ENCODE data around the gene PSMA1.
A peak's percentile ranks its signal among the peaks of the same experiment; 100 is the strongest.
"Not testable (repeated sequence)": the region's sequence is repeated elsewhere in the genome, so short reads cannot be mapped to it uniquely, and the experiment has no call there.

Gene PSMA1

DNA sequence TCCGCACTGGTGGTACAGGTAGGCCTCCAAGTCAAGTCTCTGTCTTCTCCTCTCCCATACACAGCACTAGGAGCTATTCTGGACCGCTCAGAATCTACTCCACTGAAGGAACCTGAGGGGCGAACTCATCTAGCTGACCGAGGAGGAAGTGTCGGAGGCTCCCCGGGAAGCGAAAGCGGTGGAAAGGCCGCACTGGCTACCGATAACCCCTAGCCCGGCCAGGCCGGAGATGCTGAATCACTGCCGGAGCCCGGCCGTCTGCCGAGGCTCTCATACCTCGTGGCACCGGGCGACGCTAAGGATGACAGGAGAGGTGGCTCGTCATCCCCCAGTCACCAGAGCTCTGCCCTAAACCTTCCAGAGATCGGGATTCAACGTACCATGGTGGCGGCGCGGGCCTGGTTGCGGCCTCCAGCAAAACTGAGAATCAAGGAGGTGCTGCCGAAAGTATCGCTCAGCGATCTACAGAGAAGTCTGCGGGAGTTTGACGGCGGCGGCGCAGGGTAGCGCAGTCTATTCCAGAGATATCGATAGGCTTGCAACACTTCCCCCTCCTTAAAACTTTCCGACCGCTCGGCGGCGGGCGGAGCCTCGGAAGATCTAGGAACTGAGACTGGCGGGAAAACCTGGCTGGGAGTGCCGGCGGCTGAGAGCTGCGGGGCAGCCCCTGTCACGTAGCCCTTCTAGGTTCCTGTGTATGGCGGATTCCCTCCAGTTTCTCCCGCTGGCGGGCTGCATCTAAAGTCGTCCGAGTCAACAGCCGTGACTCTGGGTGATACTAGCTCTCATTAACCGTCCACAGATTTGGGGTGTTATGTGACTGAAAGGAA is at the start of gene PSMA1:
TSS of gene PSMA1 (minus strand) at position 470 of the 830 bp plus-strand sequence. CDS start at position 383, 87 bp downstream.
- no peaks in the 10 kb centered on the region for H3K27me3 ChIP-seq (ENCODE audit: control insufficient read depth, insufficient read depth, low read length)
- no peaks in the 10 kb centered on the region for H3K4me1 ChIP-seq (ENCODE audit: control insufficient read depth, insufficient read depth, low read length)
- H3K9me3 ChIP-seq (ENCODE audit: control insufficient read depth, insufficient read depth, low read length), result no peaks in the 10 kb centered on the region
- no peaks in the 10 kb centered on the region for H3K36me3 ChIP-seq (ENCODE audit: control insufficient read depth, insufficient read depth, low read length)
- H3K9ac ChIP-seq (ENCODE audit: low read depth, low read length), result peak within 1 kb of the TSS; percentile 96
- peak within 1 kb of the TSS; percentile 96 for H3K4me3 ChIP-seq (ENCODE audit: low read depth, low read length)

DNA sequence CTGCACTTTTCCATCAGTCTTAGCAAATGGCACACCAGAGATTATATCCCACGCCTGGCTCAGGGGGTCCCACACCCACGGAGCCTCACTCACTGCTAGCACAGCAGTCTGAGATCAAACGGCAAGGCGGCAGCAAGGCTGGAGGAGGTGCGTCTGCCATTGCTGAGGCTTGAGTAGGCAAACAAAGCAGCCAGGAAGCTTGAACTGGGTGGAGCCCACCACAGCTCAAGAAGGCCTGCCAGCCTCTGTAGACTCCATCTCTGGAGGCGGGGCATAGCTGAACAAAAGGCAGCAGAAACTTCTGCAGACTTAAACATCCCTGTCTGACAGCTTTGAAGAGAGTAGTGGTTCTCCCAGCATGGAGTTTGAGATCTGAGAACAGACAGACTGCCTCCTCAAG is 49.3 kb upstream of the PSMA1 start:
- H3K4me3 ChIP-seq (ENCODE audit: low read depth, low read length); H3K9ac ChIP-seq (ENCODE audit: low read depth, low read length): not testable (repeated sequence)

DNA sequence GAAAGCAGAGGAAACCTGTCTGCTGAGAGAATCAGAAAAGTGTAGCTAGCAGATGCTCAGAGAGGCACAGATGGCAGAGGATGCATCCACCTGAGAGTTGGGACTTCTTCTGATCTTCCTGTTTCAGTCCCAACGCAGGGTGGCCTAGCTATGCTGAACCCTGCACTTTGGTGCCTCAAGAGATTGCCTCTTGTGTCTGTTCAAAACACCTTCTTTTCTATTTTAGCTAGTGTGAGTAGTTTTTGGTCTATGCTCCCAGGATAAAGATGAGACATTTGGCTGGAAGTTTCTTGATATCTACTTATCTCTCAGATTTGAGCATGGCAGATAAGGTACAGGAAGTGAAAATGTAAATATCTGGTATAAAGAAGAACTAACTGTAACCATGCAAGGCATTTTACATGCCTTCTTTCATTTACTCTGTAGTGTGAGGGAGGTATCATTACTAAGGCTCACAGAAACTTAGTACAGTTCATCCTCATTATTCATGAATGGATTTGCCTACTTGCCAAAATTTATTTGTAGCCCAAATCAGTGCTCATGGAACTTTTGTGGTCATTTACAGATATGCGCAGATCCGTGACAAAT is 47.0 kb upstream of the PSMA1 start:
- no peaks in the 10 kb centered on the region for H3K36me3 ChIP-seq (ENCODE audit: control insufficient read depth, insufficient read depth, low read length)
- H3K4me3 ChIP-seq (ENCODE audit: low read depth, low read length), result no peak overlapping the region
- H3K27me3 ChIP-seq (ENCODE audit: control insufficient read depth, insufficient read depth, low read length), result no peaks in the 10 kb centered on the region
- no peaks in the 10 kb centered on the region for H3K4me1 ChIP-seq (ENCODE audit: control insufficient read depth, insufficient read depth, low read length)
- no peak overlapping the region for H3K9ac ChIP-seq (ENCODE audit: low read depth, low read length)
- peaks cover 6% of the 10 kb centered on the region for H3K9me3 ChIP-seq (ENCODE audit: control insufficient read depth, insufficient read depth, low read length)

More for the DNA sequence above, 49.3 kb upstream of the PSMA1 start:
- not testable (repeated sequence) for H3K36me3 ChIP-seq (ENCODE audit: control insufficient read depth, insufficient read depth, low read length); H3K4me1 ChIP-seq (ENCODE audit: control insufficient read depth, insufficient read depth, low read length); H3K27me3 ChIP-seq (ENCODE audit: control insufficient read depth, insufficient read depth, low read length); H3K9me3 ChIP-seq (ENCODE audit: control insufficient read depth, insufficient read depth, low read length)

GRCh38 chr11:14566331-14567063 is 46.3 kb upstream of the PSMA1 start:
- H3K9ac ChIP-seq (ENCODE audit: low read depth, low read length), result no peak overlapping the region
- no peaks in the 10 kb centered on the region for H3K4me1 ChIP-seq (ENCODE audit: control insufficient read depth, insufficient read depth, low read length)
- peaks cover 6% of the 10 kb centered on the region for H3K9me3 ChIP-seq (ENCODE audit: control insufficient read depth, insufficient read depth, low read length)
- H3K36me3 ChIP-seq (ENCODE audit: control insufficient read depth, insufficient read depth, low read length), result no peaks in the 10 kb centered on the region
- H3K27me3 ChIP-seq (ENCODE audit: control insufficient read depth, insufficient read depth, low read length), result no peaks in the 10 kb centered on the region
- H3K4me3 ChIP-seq (ENCODE audit: low read depth, low read length), result no peak overlapping the region

DNA sequence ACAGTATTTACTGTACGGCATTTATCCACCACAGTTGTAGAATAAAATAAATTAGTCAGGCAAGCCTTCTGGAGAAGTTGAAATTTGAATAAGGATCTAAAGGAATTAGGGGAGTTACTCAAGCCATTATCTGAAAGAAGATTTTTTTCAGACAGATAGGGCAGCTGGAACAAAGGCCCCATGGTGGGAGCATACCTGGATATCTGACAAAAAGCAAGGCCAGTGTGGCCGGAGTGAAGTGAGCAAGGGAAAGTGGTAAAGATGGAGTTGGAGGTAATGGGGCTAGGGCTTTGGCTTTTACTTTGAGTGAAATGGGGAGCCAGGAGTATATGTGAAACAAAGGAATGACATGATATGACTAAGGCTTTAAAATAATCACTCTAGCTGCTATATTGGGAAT is 45.7 kb upstream of the PSMA1 start:
- Histone ChIP-seq H3K9me3 (ENCODE audit: control insufficient read depth, insufficient read depth, low read length) (peaks cover 6% of the 10 kb centered on the region), H3K9ac (ENCODE audit: low read depth, low read length) (no peak overlapping the region), H3K4me3 (ENCODE audit: low read depth, low read length) (no peak overlapping the region), H3K36me3 (ENCODE audit: control insufficient read depth, insufficient read depth, low read length) (no peaks in the 10 kb centered on the region), H3K27me3 (ENCODE audit: control insufficient read depth, insufficient read depth, low read length) (no peaks in the 10 kb centered on the region), H3K4me1 (ENCODE audit: control insufficient read depth, insufficient read depth, low read length) (no peaks in the 10 kb centered on the region)

GRCh38 chr11:14555818-14556217 is 35.6 kb upstream of the PSMA1 start:
- Histone ChIP-seq H3K9me3 (ENCODE audit: control insufficient read depth, insufficient read depth, low read length) (no peaks in the 10 kb centered on the region), H3K27me3 (ENCODE audit: control insufficient read depth, insufficient read depth, low read length) (no peaks in the 10 kb centered on the region), H3K4me3 (ENCODE audit: low read depth, low read length) (no peak overlapping the region), H3K9ac (ENCODE audit: low read depth, low read length) (no peak overlapping the region), H3K36me3 (ENCODE audit: control insufficient read depth, insufficient read depth, low read length) (no peaks in the 10 kb centered on the region), H3K4me1 (ENCODE audit: control insufficient read depth, insufficient read depth, low read length) (no peaks in the 10 kb centered on the region)

GRCh38 chr11:14554959-14555358 is 34.8 kb upstream of the PSMA1 start:
- H3K36me3 ChIP-seq (ENCODE audit: control insufficient read depth, insufficient read depth, low read length), result no peaks in the 10 kb centered on the region
- no peaks in the 10 kb centered on the region for H3K9me3 ChIP-seq (ENCODE audit: control insufficient read depth, insufficient read depth, low read length)
- H3K4me1 ChIP-seq (ENCODE audit: control insufficient read depth, insufficient read depth, low read length), result no peaks in the 10 kb centered on the region
- no peak overlapping the region for H3K4me3 ChIP-seq (ENCODE audit: low read depth, low read length)
- H3K27me3 ChIP-seq (ENCODE audit: control insufficient read depth, insufficient read depth, low read length), result no peaks in the 10 kb centered on the region
- no peak overlapping the region for H3K9ac ChIP-seq (ENCODE audit: low read depth, low read length)

- no peaks in the 10 kb centered on the region for H3K9me3 ChIP-seq (ENCODE audit: control insufficient read depth, insufficient read depth, low read length)
- no peaks in the 10 kb centered on the region for H3K4me1 ChIP-seq (ENCODE audit: control insufficient read depth, insufficient read depth, low read length)
- no peak overlapping the region for H3K4me3 ChIP-seq (ENCODE audit: low read depth, low read length)
- H3K36me3 ChIP-seq (ENCODE audit: control insufficient read depth, insufficient read depth, low read length), result no peaks in the 10 kb centered on the region
- no peaks in the 10 kb centered on the region for H3K27me3 ChIP-seq (ENCODE audit: control insufficient read depth, insufficient read depth, low read length)
- H3K9ac ChIP-seq (ENCODE audit: low read depth, low read length), result no peak overlapping the region
Observed at GRCh38 chr11:14552089-14552488, 31.9 kb upstream of the PSMA1 start.

- Histone ChIP-seq H3K4me1 (ENCODE audit: control insufficient read depth, insufficient read depth, low read length) (no peaks in the 10 kb centered on the region), H3K9ac (ENCODE audit: low read depth, low read length) (no peak overlapping the region), H3K36me3 (ENCODE audit: control insufficient read depth, insufficient read depth, low read length) (no peaks in the 10 kb centered on the region), H3K27me3 (ENCODE audit: control insufficient read depth, insufficient read depth, low read length) (no peaks in the 10 kb centered on the region), H3K4me3 (ENCODE audit: low read depth, low read length) (no peak overlapping the region), H3K9me3 (ENCODE audit: control insufficient read depth, insufficient read depth, low read length) (no peaks in the 10 kb centered on the region)
Observed at GRCh38 chr11:14551380-14551779, 31.2 kb upstream of the PSMA1 start.

- Histone ChIP-seq H3K36me3 (ENCODE audit: control insufficient read depth, insufficient read depth, low read length) (no peaks in the 10 kb centered on the region), H3K4me3 (ENCODE audit: low read depth, low read length) (no peak overlapping the region), H3K27me3 (ENCODE audit: control insufficient read depth, insufficient read depth, low read length) (no peaks in the 10 kb centered on the region), H3K9me3 (ENCODE audit: control insufficient read depth, insufficient read depth, low read length) (no peaks in the 10 kb centered on the region), H3K9ac (ENCODE audit: low read depth, low read length) (no peak overlapping the region), H3K4me1 (ENCODE audit: control insufficient read depth, insufficient read depth, low read length) (no peaks in the 10 kb centered on the region)
Observed at GRCh38 chr11:14549891-14550290, 29.7 kb upstream of the PSMA1 start.

DNA sequence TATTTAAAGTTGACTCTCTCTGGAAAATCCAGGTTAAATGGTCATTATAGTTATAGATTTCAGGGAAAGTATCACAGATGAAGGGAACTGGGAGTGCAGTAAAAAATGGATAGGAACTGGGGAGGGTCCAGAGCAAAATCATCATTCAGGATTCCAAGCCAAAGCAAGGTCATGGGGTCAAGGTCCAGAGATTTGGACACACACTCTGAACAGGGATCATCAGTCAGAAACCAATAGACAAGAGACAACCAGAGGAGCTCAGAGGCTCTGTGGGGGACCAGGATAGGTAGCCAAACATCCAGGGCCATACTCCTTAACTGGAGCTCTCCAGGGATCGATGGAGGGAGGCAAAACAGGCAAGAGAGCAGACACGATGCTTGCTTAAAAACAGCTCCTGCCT is 27.3 kb upstream of the PSMA1 start:
- Histone ChIP-seq H3K36me3 (ENCODE audit: control insufficient read depth, insufficient read depth, low read length) (no peaks in the 10 kb centered on the region), H3K4me3 (ENCODE audit: low read depth, low read length) (no peak overlapping the region), H3K9ac (ENCODE audit: low read depth, low read length) (no peak overlapping the region), H3K27me3 (ENCODE audit: control insufficient read depth, insufficient read depth, low read length) (no peaks in the 10 kb centered on the region), H3K9me3 (ENCODE audit: control insufficient read depth, insufficient read depth, low read length) (no peaks in the 10 kb centered on the region), H3K4me1 (ENCODE audit: control insufficient read depth, insufficient read depth, low read length) (no peaks in the 10 kb centered on the region)

DNA sequence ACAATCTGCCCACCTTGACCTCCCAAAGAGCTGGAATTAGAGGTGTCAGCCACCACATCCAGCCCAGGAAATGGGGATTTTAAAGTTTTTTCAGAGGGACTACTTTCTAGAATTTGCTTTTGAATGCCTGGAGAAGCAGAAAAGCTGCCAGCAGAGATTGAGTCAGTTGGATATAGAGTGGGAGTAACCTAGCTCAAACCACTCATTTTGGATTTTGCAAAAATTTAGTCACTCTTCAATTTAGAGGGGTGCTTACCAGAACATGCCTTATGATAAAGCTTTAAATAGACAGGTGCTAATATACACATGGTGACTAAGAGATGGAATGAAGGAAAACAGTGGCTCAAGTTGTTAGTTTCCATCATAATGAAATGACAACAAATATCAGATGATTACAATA is 26.5 kb upstream of the PSMA1 start:
- no peak overlapping the region for H3K9ac ChIP-seq (ENCODE audit: low read depth, low read length)
- no peaks in the 10 kb centered on the region for H3K27me3 ChIP-seq (ENCODE audit: control insufficient read depth, insufficient read depth, low read length)
- H3K4me3 ChIP-seq (ENCODE audit: low read depth, low read length), result no peak overlapping the region

More for the DNA sequence above, 26.5 kb upstream of the PSMA1 start:
- Histone ChIP-seq H3K36me3 (ENCODE audit: control insufficient read depth, insufficient read depth, low read length) (no peaks in the 10 kb centered on the region), H3K9me3 (ENCODE audit: control insufficient read depth, insufficient read depth, low read length) (no peaks in the 10 kb centered on the region), H3K4me1 (ENCODE audit: control insufficient read depth, insufficient read depth, low read length) (peaks cover under 1% of the 10 kb centered on the region)
